HepG2 (cell line): ENCODE results near the gene ZNF225. TPM values are rescaled to one million over a fixed set of nuclear protein-coding genes. Genes with fewer than 3 reads are reported as not detected.

Experiments used
- ARHGAP35 ChIP-seq: sonication (generic); formaldehyde crosslinking; IDR thresholded peaks from 2 replicates; pipeline ENCODE4 v1.9.0; 2022; ENCODE audit warnings: mild to moderate bottlenecking, inconsistent platforms, moderate library complexity, missing genetic modification reagents, borderline replicate concordance
- ATF7-NPFF ChIP-seq: sonication (generic); formaldehyde crosslinking; IDR thresholded peaks from 2 replicates; pipeline ENCODE4 v1.8.1; 2023; ENCODE audit warnings: mild to moderate bottlenecking, low read depth, missing genetic modification reagents, moderate library complexity
- DBP ChIP-seq: sonication (generic); formaldehyde crosslinking; IDR thresholded peaks from 2 replicates; pipeline ENCODE4 v1.4.0; 2020; ENCODE audit warnings: missing genetic modification reagents; ENCODE audit errors: not compliant biosample characterization
- FLYWCH1 ChIP-seq: sonication (generic); formaldehyde crosslinking; IDR thresholded peaks from 2 replicates; pipeline ENCODE4 v1.8.1; 2023; ENCODE audit warnings: mild to moderate bottlenecking, missing genetic modification reagents
- HNRNPH1 ChIP-seq: fragments of 200-400 bp; formaldehyde crosslinking; optimal IDR thresholded peaks from 2 replicates; pipeline ENCODE3; 2017; ENCODE audit warnings: mild to moderate bottlenecking, low read depth, low read length
- HNRNPUL1 ChIP-seq: fragments of 200-400 bp; formaldehyde crosslinking; IDR thresholded peaks from 2 replicates; pipeline ENCODE4 v1.6.1; 2017; ENCODE audit warnings: low read depth, mild to moderate bottlenecking, low read length, moderate library complexity
- MBD4 ChIP-seq: IDR thresholded peaks from 2 replicates; pipeline ENCODE4 v1.6.1; 2012; ENCODE audit warnings: low read length, inconsistent platforms, borderline replicate concordance
- MIER2 ChIP-seq: IDR thresholded peaks from 2 replicates; pipeline ENCODE4 v1.6.1; 2016; ENCODE audit warnings: missing biosample characterization, missing genetic modification reagents
- NFYB ChIP-seq: sonication (generic); formaldehyde crosslinking; IDR thresholded peaks from 2 replicates; pipeline ENCODE4 v1.4.0; 2020; ENCODE audit warnings: missing genetic modification reagents
- PTBP1 ChIP-seq: fragments of 200-400 bp; formaldehyde crosslinking; IDR thresholded peaks from 2 replicates; pipeline ENCODE4 v1.6.1; 2018; ENCODE audit warnings: low read length, low read depth; ENCODE audit not compliant: poor library complexity, severe bottlenecking
- RXRA ChIP-seq: sonication (generic); formaldehyde crosslinking; IDR thresholded peaks from 2 replicates; pipeline ENCODE4 v1.5.1; 2020; ENCODE audit warnings: missing genetic modification reagents
- TFDP1 ChIP-seq: IDR thresholded peaks from 2 replicates; pipeline ENCODE4 v1.6.1; 2016; ENCODE audit warnings: missing compliant biosample characterization, missing genetic modification reagents, borderline replicate concordance
- THAP11 ChIP-seq: IDR thresholded peaks from 2 replicates; pipeline ENCODE4 v1.6.1; 2016; ENCODE audit warnings: missing biosample characterization, missing genetic modification reagents
- TOPORS ChIP-seq: sonication (generic); formaldehyde crosslinking; IDR thresholded peaks from 2 replicates; pipeline ENCODE4 v1.8.0; 2023; ENCODE audit warnings: mild to moderate bottlenecking, missing genetic modification reagents
- ZMAT5 ChIP-seq: sonication (generic); formaldehyde crosslinking; IDR thresholded peaks from 2 replicates; pipeline ENCODE4 v1.5.0; 2020; ENCODE audit warnings: mild to moderate bottlenecking, low read depth, missing genetic modification reagents, borderline replicate concordance
- ZNF205 ChIP-seq: IDR thresholded peaks from 2 replicates; pipeline ENCODE4 v1.6.1; 2018; ENCODE audit warnings: missing biosample characterization, missing genetic modification reagents
- ZNF207 ChIP-seq: fragments of 450-650 bp; IDR thresholded peaks from 2 replicates; pipeline ENCODE4 v1.6.1; 2016; ENCODE audit warnings: antibody characterized with exemption, borderline replicate concordance
- ZNF382 ChIP-seq: sonication (generic); formaldehyde crosslinking; IDR thresholded peaks from 2 replicates; pipeline ENCODE4 v1.5.0; 2020; ENCODE audit warnings: missing genetic modification reagents, mild to moderate bottlenecking, borderline replicate concordance
- ZNF558 ChIP-seq: sonication (generic); formaldehyde crosslinking; IDR thresholded peaks from 2 replicates; pipeline ENCODE4 v1.9.0; 2022; ENCODE audit warnings: mild to moderate bottlenecking, missing genetic modification reagents, borderline replicate concordance
- ZNF703 ChIP-seq: sonication (generic); formaldehyde crosslinking; IDR thresholded peaks from 2 replicates; pipeline ENCODE4 v1.5.1; 2020; ENCODE audit warnings: missing genetic modification reagents, mild to moderate bottlenecking, moderate library complexity, borderline replicate concordance
- ZNF740 ChIP-seq: sonication (generic); formaldehyde crosslinking; IDR thresholded peaks from 2 replicates; pipeline ENCODE4 v1.4.0; 2020; ENCODE audit warnings: missing genetic modification reagents
- ZNF747 ChIP-seq: sonication (generic); formaldehyde crosslinking; IDR thresholded peaks from 2 replicates; pipeline ENCODE4 v1.8.1; 2023; ENCODE audit warnings: missing genetic modification reagents, mild to moderate bottlenecking, borderline replicate concordance
- ZSCAN12 ChIP-seq: sonication (generic); formaldehyde crosslinking; IDR thresholded peaks from 2 replicates; pipeline ENCODE4 v1.9.0; 2021; ENCODE audit warnings: mild to moderate bottlenecking, missing genetic modification reagents
- polyA plus RNA-seq, 8 experiments: library from polyadenylated mRNA; depleted of rRNA in 3 of 8; stranded (reverse) in 7 of 8; unstranded in 1 of 8; fragments of >200 nt; fragmentation: Illumina TruSeq in 4 of 8; extraction: Trizol in 4 of 8; gene quantifications; 2 replicates each; pipeline versions ENCODE4 v1.2.1 to v1.2.3, GENCODE V29; 2011 to 2016; ENCODE audit warnings: low read depth in 4 of 8, missing spikeins in 1 of 8, mixed read lengths in 1 of 8; ENCODE audit not compliant: insufficient read depth in 1 of 8
- total RNA-seq, 5 experiments: library from RNA; depleted of rRNA; stranded (reverse); fragments of >200 nt; fragmentation: Illumina TruSeq; extraction: Trizol; gene quantifications; 2 replicates each; pipeline ENCODE4 v1.2.3, GENCODE V29; 2016; ENCODE audit warnings: low read depth in 1 of 5
- TF ChIP-seq, protein P1 (sequence below): sonication (generic); formaldehyde crosslinking; IDR thresholded peaks from 2 replicates; pipeline ENCODE4 v1.8.0; 2022; ENCODE audit warnings: mild to moderate bottlenecking, missing genetic modification reagents, moderate library complexity

ZNF225 gene
- total and polyA plus RNA-seq, 2 of the 13 experiments (the other 11 are each of a cell fraction or from before 2014, with no cell fraction given) = 0.87 to 3.3 TPM

- no peak; the same call in 1 of the 2 replicates for TF ChIP-seq ZNF558 (CRISPR knock-in tag)
- TF ChIP-seq ZNF703 (CRISPR knock-in tag) = no peak
- peak; percentile 99 for TF ChIP-seq THAP11 (CRISPR knock-in tag)
- TF ChIP-seq RXRA (CRISPR knock-in tag) = no peak
- no peak; the same call in 1 of the 2 replicates for TF ChIP-seq ZNF205 (CRISPR knock-in tag)
- TF ChIP-seq ARHGAP35 (CRISPR knock-in tag) = no peak
- no peak for TF ChIP-seq PTBP1
- 0 out of 2 replicates have a peak, but pooled peaks have one; percentile 66 for TF ChIP-seq ZSCAN12 (CRISPR knock-in tag)
- no peak for TF ChIP-seq ZNF747 (CRISPR knock-in tag)
- no peak for TF ChIP-seq HNRNPUL1
- TF ChIP-seq TOPORS (CRISPR knock-in tag) = peak; percentile 58; the same call in 1 of the 2 replicates
- no peak for TF ChIP-seq ATF7-NPFF
- no peak for TF ChIP-seq DBP
- TF ChIP-seq ZNF740 (CRISPR knock-in tag) = no peak
- TF ChIP-seq ZMAT5 = no peak
- TF ChIP-seq NFYB (CRISPR knock-in tag) = peak; percentile 60
- TF ChIP-seq, protein P1, sequence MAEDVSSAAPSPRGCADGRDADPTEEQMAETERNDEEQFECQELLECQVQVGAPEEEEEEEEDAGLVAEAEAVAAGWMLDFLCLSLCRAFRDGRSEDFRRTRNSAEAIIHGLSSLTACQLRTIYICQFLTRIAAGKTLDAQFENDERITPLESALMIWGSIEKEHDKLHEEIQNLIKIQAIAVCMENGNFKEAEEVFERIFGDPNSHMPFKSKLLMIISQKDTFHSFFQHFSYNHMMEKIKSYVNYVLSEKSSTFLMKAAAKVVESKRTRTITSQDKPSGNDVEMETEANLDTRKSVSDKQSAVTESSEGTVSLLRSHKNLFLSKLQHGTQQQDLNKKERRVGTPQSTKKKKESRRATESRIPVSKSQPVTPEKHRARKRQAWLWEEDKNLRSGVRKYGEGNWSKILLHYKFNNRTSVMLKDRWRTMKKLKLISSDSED (CRISPR knock-in tag) = no peak
- TF ChIP-seq ZNF207 = no peak
- TF ChIP-seq MBD4 = no peak
- peak; percentile 47; the same call in 1 of the 2 replicates for TF ChIP-seq TFDP1 (CRISPR knock-in tag)
- TF ChIP-seq FLYWCH1 (CRISPR knock-in tag) = no peak
- TF ChIP-seq HNRNPH1 = no peak
- TF ChIP-seq ZNF382 (CRISPR knock-in tag) = no peak
- TF ChIP-seq MIER2 (CRISPR knock-in tag) = no peak
Measured at GRCh38 chr19:44093931-44094765, 19.1 kb upstream of the ZNF225 start, which contains the start of gene ZNF224 (continued).
